Measurements from ENCODE around the gene CRX.
A peak's percentile ranks its signal among the peaks of the same experiment; 100 is the strongest.
"Not testable (repeated sequence)": the region's sequence is repeated elsewhere in the genome, so short reads cannot be mapped to it uniquely, and the experiment has no call there.

Gene CRX

GRCh38 chr19:47861630-47862029 is 39.9 kb downstream of the CRX start:
- DNase-seq = no peak

- DNase-seq = peak; percentile 88
Observed at GRCh38 chr19:47863514-47863936, 41.8 kb downstream of the CRX start.

GRCh38 chr19:47865166-47865565 is 43.4 kb downstream of the CRX start:
- no peak for DNase-seq

GRCh38 chr19:47878906-47879305 is 57.2 kb downstream of the CRX start:
- DNase-seq = no peak

GRCh38 chr19:47879385-47879784 is 57.6 kb downstream of the CRX start:
- DNase-seq = not testable (repeated sequence)

GRCh38 chr19:47881757-47882156 is 60.0 kb downstream of the CRX start:
- no peak for DNase-seq

- DNase-seq = no peak
Observed at GRCh38 chr19:47882890-47883289, 61.2 kb downstream of the CRX start.

GRCh38 chr19:47885067-47885463 is 63.3 kb downstream of the CRX start:
- no peak for DNase-seq

- DNase-seq = no peak
Observed at GRCh38 chr19:47886010-47886559, 64.3 kb downstream of the CRX start, which contains the start of gene SULT2A1. Gene SULT2A1, minus strand, starts transcription at chr19:47886315. Its CDS starts 58 bp downstream, at chr19:47886257.

- DNase-seq = no peak
Observed at GRCh38 chr19:47890865-47891621, 69.3 kb downstream of the CRX start.

GRCh38 chr19:47891622-47891922 is 69.8 kb downstream of the CRX start:
- DNase-seq = no peak

GRCh38 chr19:47891923-47892666 is 70.4 kb downstream of the CRX start:
- DNase-seq = no peak
